ENCODE data around the gene PRRC2B. TPM values are rescaled to one million over a fixed set of nuclear protein-coding genes. Genes with fewer than 3 reads are reported as not detected.

Gene PRRC2B
- total and polyA plus RNA-seq, 2 of the 13 experiments (the other 11 are each of a cell fraction or from before 2014, with no cell fraction given), result 20.8 to 37.4 TPM

DNA sequence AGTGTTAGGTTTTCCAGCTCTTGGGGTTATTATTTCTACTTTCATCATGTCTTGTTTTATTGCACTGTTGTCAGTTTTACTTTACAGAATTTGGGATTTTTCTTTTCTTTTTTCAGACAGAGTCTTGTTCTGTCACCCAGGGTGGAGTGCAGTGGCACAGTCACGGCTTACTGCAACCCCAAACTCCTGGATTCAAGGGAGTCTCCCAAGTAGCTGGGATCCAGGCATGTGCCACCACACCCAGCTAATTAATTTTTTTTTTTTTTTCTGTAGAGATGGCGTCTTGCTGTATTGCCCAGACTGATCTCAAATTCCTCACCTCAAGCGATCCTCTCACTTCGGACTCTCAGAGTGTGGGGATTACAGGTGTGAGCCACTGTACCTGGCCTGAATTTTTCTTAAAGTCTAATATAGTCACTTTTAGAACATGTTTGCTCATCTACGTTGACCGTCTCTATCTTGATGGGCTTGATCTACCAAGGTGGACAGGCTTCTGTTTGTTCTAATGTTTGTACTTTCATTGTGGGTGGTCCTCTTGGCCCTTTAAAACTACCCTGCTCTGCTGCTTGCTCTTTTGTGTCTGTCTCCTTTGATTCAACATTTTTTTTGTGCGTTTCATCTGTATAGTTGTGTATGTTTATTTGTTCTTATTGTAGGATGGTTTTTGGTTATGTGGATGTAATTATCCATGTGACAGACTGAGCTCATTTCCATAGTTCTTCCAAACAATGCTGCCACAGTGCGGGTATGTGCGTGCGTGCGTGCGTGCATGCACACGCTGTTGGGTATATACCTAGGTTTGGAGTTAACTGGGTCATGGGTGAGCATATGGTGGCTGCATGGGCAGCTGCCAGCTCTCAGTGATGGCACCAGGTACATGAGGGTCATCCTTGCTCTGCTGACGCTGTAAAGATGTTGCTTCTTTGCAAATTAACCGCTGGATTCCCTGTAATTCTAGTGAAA lies 18.1 kb downstream of the PRRC2B start:
- no peaks in the 10 kb centered on the region for H3K27me3 ChIP-seq (ENCODE audit: control insufficient read depth in 1 of 2, insufficient read depth in 2 of 2, low read length in 2 of 2)
- peaks cover 0 to 9% of the 10 kb centered on the region in 2 experiments; a peak in 1 of 5 replicates for H3K36me3 ChIP-seq (replicated peaks in 1 of 2; ENCODE audit: control insufficient read depth in 1 of 2, insufficient read depth in 2 of 2, low read length in 2 of 2)
- CTCF ChIA-PET (ENCODE audit: low intra/inter-chr PET ratio, low total read pairs), result no interaction called here
- whole genome bisulfite sequencing (ENCODE audit: low lambda C conversion rate), result 47% methylated on average over 15 of the region's 15 CpGs
- ATAC-seq (peak; percentile 34), FAIRE-seq (peak; percentile 66), DNase-seq (ENCODE audit: low spot score) (peak; percentile 77)
- POLR2A ChIA-PET, result interaction anchor here (1.1 kb wide), 1 partner anchor 15 kb away, joined by 3 read pairs; no protein-coding TSS in a partner anchor
- TSS peak; percentile 27 for BruUV-seq (replicated peaks)
- H3K9ac ChIP-seq (ENCODE audit: insufficient read depth, low read depth, low read length), result 0 out of 2 replicates have a peak overlapping the region, but pooled peaks have one; percentile 25
- H4K20me1 ChIP-seq (ENCODE audit: insufficient read depth, low read length), result peaks cover 79% of the 10 kb centered on the region
- H3K9me3 ChIP-seq (ENCODE audit: low read length), result no peaks in the 10 kb centered on the region
- no peak overlapping the region for H2AFZ ChIP-seq (ENCODE audit: low read length)
- H3K4me1 ChIP-seq (ENCODE audit: insufficient read depth, low read length), result peaks cover 98% of the 10 kb centered on the region
- in situ Hi-C loops (cut with HindIII; ENCODE audit: extremely low pct_ligation_motif_present, low pct_unique_long_range_greater_than_20kb) (no loop called here), intact Hi-C loops (cut with micrococcal nuclease; ENCODE audit: unreplicated experiment) (loop anchor here (1.0 kb wide), 1 partner anchor 9 kb away; no protein-coding TSS in a partner anchor)
- peaks cover 94% of the 10 kb centered on the region for H3K79me2 ChIP-seq (ENCODE audit: insufficient read depth, low read length)
- peak overlapping the region in 1 of 3 experiments; percentile 34; a peak in 1 of 6 replicates for H3K4me3 ChIP-seq (replicated peaks in 1 of 3; ENCODE audit: insufficient read depth in 1 of 3, low read depth in 2 of 3, low read length in 3 of 3)
- H3K27ac ChIP-seq (ENCODE audit: extremely low read length, insufficient read depth, low read length), result peak overlapping the region; percentile 53
- H3K4me2 ChIP-seq (ENCODE audit: low read depth, low read length), result peak overlapping the region; percentile 60
- TF ChIP-seq, protein P1, sequence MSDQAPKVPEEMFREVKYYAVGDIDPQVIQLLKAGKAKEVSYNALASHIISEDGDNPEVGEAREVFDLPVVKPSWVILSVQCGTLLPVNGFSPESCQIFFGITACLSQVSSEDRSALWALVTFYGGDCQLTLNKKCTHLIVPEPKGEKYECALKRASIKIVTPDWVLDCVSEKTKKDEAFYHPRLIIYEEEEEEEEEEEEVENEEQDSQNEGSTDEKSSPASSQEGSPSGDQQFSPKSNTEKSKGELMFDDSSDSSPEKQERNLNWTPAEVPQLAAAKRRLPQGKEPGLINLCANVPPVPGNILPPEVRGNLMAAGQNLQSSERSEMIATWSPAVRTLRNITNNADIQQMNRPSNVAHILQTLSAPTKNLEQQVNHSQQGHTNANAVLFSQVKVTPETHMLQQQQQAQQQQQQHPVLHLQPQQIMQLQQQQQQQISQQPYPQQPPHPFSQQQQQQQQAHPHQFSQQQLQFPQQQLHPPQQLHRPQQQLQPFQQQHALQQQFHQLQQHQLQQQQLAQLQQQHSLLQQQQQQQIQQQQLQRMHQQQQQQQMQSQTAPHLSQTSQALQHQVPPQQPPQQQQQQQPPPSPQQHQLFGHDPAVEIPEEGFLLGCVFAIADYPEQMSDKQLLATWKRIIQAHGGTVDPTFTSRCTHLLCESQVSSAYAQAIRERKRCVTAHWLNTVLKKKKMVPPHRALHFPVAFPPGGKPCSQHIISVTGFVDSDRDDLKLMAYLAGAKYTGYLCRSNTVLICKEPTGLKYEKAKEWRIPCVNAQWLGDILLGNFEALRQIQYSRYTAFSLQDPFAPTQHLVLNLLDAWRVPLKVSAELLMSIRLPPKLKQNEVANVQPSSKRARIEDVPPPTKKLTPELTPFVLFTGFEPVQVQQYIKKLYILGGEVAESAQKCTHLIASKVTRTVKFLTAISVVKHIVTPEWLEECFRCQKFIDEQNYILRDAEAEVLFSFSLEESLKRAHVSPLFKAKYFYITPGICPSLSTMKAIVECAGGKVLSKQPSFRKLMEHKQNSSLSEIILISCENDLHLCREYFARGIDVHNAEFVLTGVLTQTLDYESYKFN (CRISPR knock-in tag; conservative IDR thresholded peaks at IDR 0.05), result peak; percentile 43
- TF ChIP-seq ZBTB7B (CRISPR knock-in tag; IDR thresholded peaks at IDR 0.05) (0 out of 2 replicates have a peak, but pooled peaks have one; percentile 47), SOX5 (CRISPR knock-in tag; IDR thresholded peaks at IDR 0.05; ENCODE audit: borderline replicate concordance) (peak; percentile 78; the same call in 1 of the 2 replicates), ZEB1 (IDR thresholded peaks at IDR 0.05; ENCODE audit: insufficient replicate concordance, low read depth) (peak; percentile 65), SOX6 (IDR thresholded peaks at IDR 0.05) (no peak), SOX6 (CRISPR knock-in tag; IDR thresholded peaks at IDR 0.05) (peak; percentile 56), MATR3 (CRISPR knock-in tag; IDR thresholded peaks at IDR 0.05) (no peak), ZNF263 (CRISPR knock-in tag; IDR thresholded peaks at IDR 0.05) (no peak), RXRB (CRISPR knock-in tag; IDR thresholded peaks at IDR 0.05; ENCODE audit: borderline replicate concordance) (peak; percentile 42; the same call in 1 of the 2 replicates), TCF7 (IDR thresholded peaks at IDR 0.05; ENCODE audit: low read depth) (peak; percentile 46; the same call in 1 of the 2 replicates), CEBPB (IDR thresholded peaks at IDR 0.05; ENCODE audit: borderline replicate concordance, low read depth, low read length) (no peak)
- TF ChIP-seq, protein P2, sequence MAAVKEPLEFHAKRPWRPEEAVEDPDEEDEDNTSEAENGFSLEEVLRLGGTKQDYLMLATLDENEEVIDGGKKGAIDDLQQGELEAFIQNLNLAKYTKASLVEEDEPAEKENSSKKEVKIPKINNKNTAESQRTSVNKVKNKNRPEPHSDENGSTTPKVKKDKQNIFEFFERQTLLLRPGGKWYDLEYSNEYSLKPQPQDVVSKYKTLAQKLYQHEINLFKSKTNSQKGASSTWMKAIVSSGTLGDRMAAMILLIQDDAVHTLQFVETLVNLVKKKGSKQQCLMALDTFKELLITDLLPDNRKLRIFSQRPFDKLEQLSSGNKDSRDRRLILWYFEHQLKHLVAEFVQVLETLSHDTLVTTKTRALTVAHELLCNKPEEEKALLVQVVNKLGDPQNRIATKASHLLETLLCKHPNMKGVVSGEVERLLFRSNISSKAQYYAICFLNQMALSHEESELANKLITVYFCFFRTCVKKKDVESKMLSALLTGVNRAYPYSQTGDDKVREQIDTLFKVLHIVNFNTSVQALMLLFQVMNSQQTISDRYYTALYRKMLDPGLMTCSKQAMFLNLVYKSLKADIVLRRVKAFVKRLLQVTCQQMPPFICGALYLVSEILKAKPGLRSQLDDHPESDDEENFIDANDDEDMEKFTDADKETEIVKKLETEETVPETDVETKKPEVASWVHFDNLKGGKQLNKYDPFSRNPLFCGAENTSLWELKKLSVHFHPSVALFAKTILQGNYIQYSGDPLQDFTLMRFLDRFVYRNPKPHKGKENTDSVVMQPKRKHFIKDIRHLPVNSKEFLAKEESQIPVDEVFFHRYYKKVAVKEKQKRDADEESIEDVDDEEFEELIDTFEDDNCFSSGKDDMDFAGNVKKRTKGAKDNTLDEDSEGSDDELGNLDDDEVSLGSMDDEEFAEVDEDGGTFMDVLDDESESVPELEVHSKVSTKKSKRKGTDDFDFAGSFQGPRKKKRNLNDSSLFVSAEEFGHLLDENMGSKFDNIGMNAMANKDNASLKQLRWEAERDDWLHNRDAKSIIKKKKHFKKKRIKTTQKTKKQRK (IDR thresholded peaks at IDR 0.05; ENCODE audit: low read length), result no peak
